Fibroblast of lung (primary cell): Measurements from ENCODE around the gene NHSL2.

ENCODE experiments used
- CTCF ChIP-seq, 2 donors: IDR thresholded peaks in 1 of 2; conservative IDR thresholded peaks in 1 of 2; 1 replicate in 1 of 2; 2 replicates in 1 of 2; pipeline ENCODE4 v1.5.1; 2011 to 2012; ENCODE audit warnings: low read length in 2 of 2, control low read depth in 1 of 2, inconsistent platforms in 1 of 2, low read depth in 1 of 2, mild to moderate bottlenecking in 1 of 2
- EZH2 ChIP-seq: IDR thresholded peaks from 2 replicates; pipeline ENCODE4 v1.5.1; 2012; ENCODE audit warnings: low read length, control low read depth, mild to moderate bottlenecking; ENCODE audit errors: missing control alignments

GRCh38 chrX:72169008-72169728, 258.5 kb downstream of the NHSL2 start:
- no peak for TF ChIP-seq CTCF (conservative IDR thresholded peaks at IDR 0.05 in 1 of 2, IDR thresholded peaks at IDR 0.05 in 1 of 2; ENCODE audit: low read depth in 1 of 2, low read length in 2 of 2)
- TF ChIP-seq EZH2 = no peak
